K562 treated with DMSO at 1 percent for 4 hours (cell line): Measurements from ENCODE around the gene BRINP1. TPM values are rescaled to one million over a fixed set of nuclear protein-coding genes. Genes with fewer than 3 reads are reported as not detected.

Experiments used
- total RNA-seq: library from RNA; unstranded; fragments of 300-600 nt; gene quantifications from 2 replicates; pipeline ENCODE4 v1.2.3, GENCODE V29; 2022; ENCODE audit not compliant: insufficient read depth

BRINP1 gene, protein sequence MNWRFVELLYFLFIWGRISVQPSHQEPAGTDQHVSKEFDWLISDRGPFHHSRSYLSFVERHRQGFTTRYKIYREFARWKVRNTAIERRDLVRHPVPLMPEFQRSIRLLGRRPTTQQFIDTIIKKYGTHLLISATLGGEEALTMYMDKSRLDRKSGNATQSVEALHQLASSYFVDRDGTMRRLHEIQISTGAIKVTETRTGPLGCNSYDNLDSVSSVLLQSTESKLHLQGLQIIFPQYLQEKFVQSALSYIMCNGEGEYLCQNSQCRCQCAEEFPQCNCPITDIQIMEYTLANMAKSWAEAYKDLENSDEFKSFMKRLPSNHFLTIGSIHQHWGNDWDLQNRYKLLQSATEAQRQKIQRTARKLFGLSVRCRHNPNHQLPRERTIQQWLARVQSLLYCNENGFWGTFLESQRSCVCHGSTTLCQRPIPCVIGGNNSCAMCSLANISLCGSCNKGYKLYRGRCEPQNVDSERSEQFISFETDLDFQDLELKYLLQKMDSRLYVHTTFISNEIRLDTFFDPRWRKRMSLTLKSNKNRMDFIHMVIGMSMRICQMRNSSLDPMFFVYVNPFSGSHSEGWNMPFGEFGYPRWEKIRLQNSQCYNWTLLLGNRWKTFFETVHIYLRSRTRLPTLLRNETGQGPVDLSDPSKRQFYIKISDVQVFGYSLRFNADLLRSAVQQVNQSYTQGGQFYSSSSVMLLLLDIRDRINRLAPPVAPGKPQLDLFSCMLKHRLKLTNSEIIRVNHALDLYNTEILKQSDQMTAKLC
- total RNA-seq: not detected in 2 replicates

GRCh38 chr9:119368681-119369581 lies at the start of gene BRINP1:
Gene BRINP1 (minus strand): TSS chr9:119369435. CDS start chr9:119313355, 56,080 bp downstream.

